GM12878 (cell line): Measurements from ENCODE around the gene SRI. TPM values are rescaled to one million over a fixed set of nuclear protein-coding genes. Genes with fewer than 3 reads are reported as not detected.

Experiments used
- CBX3 ChIP-seq: fragments of 200-600 bp; sonication (generic); IDR thresholded peaks from 2 replicates; pipeline ENCODE4 v1.6.1; 2016; ENCODE audit warnings: low read depth, borderline replicate concordance
- FOXK2 ChIP-seq: fragments of 450-650 bp; IDR thresholded peaks from 2 replicates; pipeline ENCODE4 v1.6.1; 2017; ENCODE audit warnings: mild to moderate bottlenecking, moderate library complexity
- GABPA ChIP-seq: IDR thresholded peaks from 2 replicates; pipeline ENCODE4 v1.6.1; 2014; ENCODE audit warnings: antibody characterized with exemption, low read depth, mild to moderate bottlenecking, inconsistent platforms
- GATAD2B ChIP-seq: fragments of 450-650 bp; conservative IDR thresholded peaks from 2 replicates; pipeline ENCODE4 v1.6.1; 2017; ENCODE audit warnings: low read depth, mild to moderate bottlenecking, moderate library complexity
- IKZF2 ChIP-seq, 2 experiments: fragments of 450-650 bp; IDR thresholded peaks; 2 replicates each; pipeline ENCODE4 v1.6.1; 2017; ENCODE audit warnings: mild to moderate bottlenecking in 2 of 2, moderate library complexity in 2 of 2
- KLF5 ChIP-seq: fragments of 450-650 bp; IDR thresholded peaks from 2 replicates; pipeline ENCODE4 v1.6.1; 2014; ENCODE audit warnings: mild to moderate bottlenecking; ENCODE audit not compliant: partially characterized antibody
- MTA3 ChIP-seq: IDR thresholded peaks from 2 replicates; pipeline ENCODE4 v1.6.1; 2012; ENCODE audit warnings: low read length, inconsistent platforms, borderline replicate concordance
- RFX5 ChIP-seq: IDR thresholded peaks from 2 replicates; pipeline ENCODE4 v1.6.1; 2011; ENCODE audit warnings: low read depth, low read length, improper control_type of control experiment
- SMARCA5 ChIP-seq: fragments of 450-650 bp; IDR thresholded peaks from 2 replicates; pipeline ENCODE4 v1.6.1; 2017; ENCODE audit warnings: mild to moderate bottlenecking
- SMC3 ChIP-seq: IDR thresholded peaks from 2 replicates; pipeline ENCODE4 v1.6.1; 2011; ENCODE audit warnings: low read length, improper control_type of control experiment, borderline replicate concordance
- SREBF2 ChIP-seq: IDR thresholded peaks from 2 replicates; pipeline ENCODE4 v1.6.1; 2012; ENCODE audit warnings: mild to moderate bottlenecking, low read length
- ZNF207 ChIP-seq: fragments of 450-650 bp; IDR thresholded peaks from 2 replicates; pipeline ENCODE4 v1.6.1; 2014; ENCODE audit warnings: antibody characterized with exemption, mild to moderate bottlenecking, borderline replicate concordance
- ZNF384 ChIP-seq: IDR thresholded peaks from 2 replicates; pipeline ENCODE4 v1.6.1; 2012; ENCODE audit warnings: low read depth, mild to moderate bottlenecking, low read length, improper control_type of control experiment, borderline replicate concordance
- ZZZ3 ChIP-seq: IDR thresholded peaks from 2 replicates; pipeline ENCODE4 v1.6.1; 2011; ENCODE audit warnings: low read depth; ENCODE audit not compliant: control insufficient read depth, insufficient read length
- polyA plus RNA-seq, 11 experiments: library from polyadenylated mRNA; depleted of rRNA in 4 of 11; unstranded in 6 of 11; stranded (reverse) in 5 of 11; fragments of >200 nt; fragmentation: Nextera tagmentation in 4 of 11; fragmentation: Illumina TruSeq in 1 of 11; extraction: Ambion mirVana in 4 of 11; extraction: Trizol in 1 of 11; gene quantifications; 1 replicate in 1 of 11; 2 replicates in 10 of 11; pipeline versions ENCODE4 v1.2.1 to v1.2.3, GENCODE V29; 2011 to 2016; ENCODE audit warnings: inconsistent platforms in 2 of 11, missing spikeins in 2 of 11, low read depth in 1 of 11
- total RNA-seq, 4 experiments: library from RNA; depleted of rRNA in 3 of 4; stranded (reverse); fragments of >200 nt in 3 of 4; fragmentation: Illumina TruSeq in 1 of 4; extraction: Trizol in 1 of 4; gene quantifications; 2 replicates each; pipeline versions ENCODE4 v1.2.1 to v1.2.3, GENCODE V29; 2013 to 2021
- TF ChIP-seq, protein P1 (sequence below): IDR thresholded peaks from 2 replicates; pipeline ENCODE4 v1.6.1; 2011; ENCODE audit warnings: low read depth, mild to moderate bottlenecking, low read length, moderate library complexity, borderline replicate concordance; ENCODE audit errors: extremely low read depth
- TF ChIP-seq, protein P2 (sequence below): fragments of 450-650 bp; IDR thresholded peaks from 2 replicates; pipeline ENCODE4 v1.6.1; 2016; ENCODE audit warnings: mild to moderate bottlenecking
- TF ChIP-seq, protein P3 (sequence below): IDR thresholded peaks from 2 replicates; pipeline ENCODE4 v1.6.1; 2012; ENCODE audit warnings: mild to moderate bottlenecking, low read depth, low read length
- TF ChIP-seq, protein P4 (sequence below): IDR thresholded peaks from 2 replicates; pipeline ENCODE4 v1.6.1; 2012; ENCODE audit warnings: low read depth, low read length, improper control_type of control experiment
- TF ChIP-seq, protein P5 (sequence below): IDR thresholded peaks from 2 replicates; pipeline ENCODE4 v1.6.1; 2011; ENCODE audit warnings: borderline replicate concordance, low read depth, mild to moderate bottlenecking, moderate library complexity, low read length; ENCODE audit not compliant: insufficient read depth, poor library complexity, severe bottlenecking

The SRI gene
- total and polyA plus RNA-seq, 10 of the 15 experiments (the other 5 are each of a cell fraction or from before 2014, with no cell fraction given), result 94.7 to 588 (median 242) TPM

DNA sequence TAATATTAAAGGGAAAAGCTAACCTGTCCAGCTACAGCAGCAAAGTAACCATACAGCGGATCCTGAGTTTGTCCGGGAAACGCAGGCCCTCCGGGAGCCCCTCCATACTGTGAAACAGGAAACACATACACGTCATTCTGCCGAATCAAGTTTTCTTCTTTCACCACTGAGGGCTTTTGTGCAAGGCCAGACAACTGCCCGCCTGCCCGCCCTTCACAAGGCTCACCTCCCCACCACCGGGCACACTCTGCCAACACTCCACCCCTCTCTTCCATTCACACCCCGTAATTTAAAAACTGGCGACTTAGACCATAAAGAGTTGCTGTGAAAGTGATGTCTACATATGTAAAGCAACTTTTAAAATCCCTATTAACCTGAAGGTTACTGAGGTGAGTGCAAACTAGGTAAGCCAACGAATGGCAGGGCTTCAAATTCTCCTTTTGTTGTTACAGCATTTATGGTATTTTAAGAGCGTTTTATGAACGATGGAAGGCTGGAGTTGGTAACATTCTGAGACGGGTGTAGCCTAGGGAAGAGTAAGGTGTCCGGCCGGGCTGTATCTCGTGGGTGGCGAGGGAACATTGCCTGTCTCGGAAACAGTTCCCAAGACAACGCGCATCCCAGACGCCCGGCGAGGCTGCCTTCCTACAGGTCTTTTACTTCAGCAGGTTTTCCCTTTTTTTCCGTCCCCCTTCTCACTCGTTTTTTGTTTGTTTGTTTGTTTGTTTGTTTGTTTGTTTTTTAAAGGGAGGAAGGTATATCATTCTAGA lies 817 bp downstream of the SRI start (continued):
- TF ChIP-seq, protein P1, sequence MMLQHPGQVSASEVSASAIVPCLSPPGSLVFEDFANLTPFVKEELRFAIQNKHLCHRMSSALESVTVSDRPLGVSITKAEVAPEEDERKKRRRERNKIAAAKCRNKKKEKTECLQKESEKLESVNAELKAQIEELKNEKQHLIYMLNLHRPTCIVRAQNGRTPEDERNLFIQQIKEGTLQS, result no peak
- TF ChIP-seq FOXK2 (no peak), SREBF2 (no peak), ZZZ3 (no peak), CBX3 (no peak), GATAD2B (no peak), RFX5 (no peak), MTA3 (0 out of 2 replicates have a peak, but pooled peaks have one; percentile 3), GABPA (no peak), KLF5 (no peak), SMC3 (no peak), SMARCA5 (no peak), ZNF207 (0 out of 2 replicates have a peak, but pooled peaks have one; percentile 28), ZNF384 (no peak), IKZF2 (IDR thresholded peaks at IDR 0.05) (peak; percentile 36 to 50)
- TF ChIP-seq, protein P2, sequence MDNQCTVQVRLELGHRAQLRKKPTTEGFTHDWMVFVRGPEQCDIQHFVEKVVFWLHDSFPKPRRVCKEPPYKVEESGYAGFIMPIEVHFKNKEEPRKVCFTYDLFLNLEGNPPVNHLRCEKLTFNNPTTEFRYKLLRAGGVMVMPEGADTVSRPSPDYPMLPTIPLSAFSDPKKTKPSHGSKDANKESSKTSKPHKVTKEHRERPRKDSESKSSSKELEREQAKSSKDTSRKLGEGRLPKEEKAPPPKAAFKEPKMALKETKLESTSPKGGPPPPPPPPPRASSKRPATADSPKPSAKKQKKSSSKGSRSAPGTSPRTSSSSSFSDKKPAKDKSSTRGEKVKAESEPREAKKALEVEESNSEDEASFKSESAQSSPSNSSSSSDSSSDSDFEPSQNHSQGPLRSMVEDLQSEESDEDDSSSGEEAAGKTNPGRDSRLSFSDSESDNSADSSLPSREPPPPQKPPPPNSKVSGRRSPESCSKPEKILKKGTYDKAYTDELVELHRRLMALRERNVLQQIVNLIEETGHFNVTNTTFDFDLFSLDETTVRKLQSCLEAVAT, result peak; percentile 97
- TF ChIP-seq, protein P3, sequence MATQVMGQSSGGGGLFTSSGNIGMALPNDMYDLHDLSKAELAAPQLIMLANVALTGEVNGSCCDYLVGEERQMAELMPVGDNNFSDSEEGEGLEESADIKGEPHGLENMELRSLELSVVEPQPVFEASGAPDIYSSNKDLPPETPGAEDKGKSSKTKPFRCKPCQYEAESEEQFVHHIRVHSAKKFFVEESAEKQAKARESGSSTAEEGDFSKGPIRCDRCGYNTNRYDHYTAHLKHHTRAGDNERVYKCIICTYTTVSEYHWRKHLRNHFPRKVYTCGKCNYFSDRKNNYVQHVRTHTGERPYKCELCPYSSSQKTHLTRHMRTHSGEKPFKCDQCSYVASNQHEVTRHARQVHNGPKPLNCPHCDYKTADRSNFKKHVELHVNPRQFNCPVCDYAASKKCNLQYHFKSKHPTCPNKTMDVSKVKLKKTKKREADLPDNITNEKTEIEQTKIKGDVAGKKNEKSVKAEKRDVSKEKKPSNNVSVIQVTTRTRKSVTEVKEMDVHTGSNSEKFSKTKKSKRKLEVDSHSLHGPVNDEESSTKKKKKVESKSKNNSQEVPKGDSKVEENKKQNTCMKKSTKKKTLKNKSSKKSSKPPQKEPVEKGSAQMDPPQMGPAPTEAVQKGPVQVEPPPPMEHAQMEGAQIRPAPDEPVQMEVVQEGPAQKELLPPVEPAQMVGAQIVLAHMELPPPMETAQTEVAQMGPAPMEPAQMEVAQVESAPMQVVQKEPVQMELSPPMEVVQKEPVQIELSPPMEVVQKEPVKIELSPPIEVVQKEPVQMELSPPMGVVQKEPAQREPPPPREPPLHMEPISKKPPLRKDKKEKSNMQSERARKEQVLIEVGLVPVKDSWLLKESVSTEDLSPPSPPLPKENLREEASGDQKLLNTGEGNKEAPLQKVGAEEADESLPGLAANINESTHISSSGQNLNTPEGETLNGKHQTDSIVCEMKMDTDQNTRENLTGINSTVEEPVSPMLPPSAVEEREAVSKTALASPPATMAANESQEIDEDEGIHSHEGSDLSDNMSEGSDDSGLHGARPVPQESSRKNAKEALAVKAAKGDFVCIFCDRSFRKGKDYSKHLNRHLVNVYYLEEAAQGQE, result 0 out of 2 replicates have a peak, but pooled peaks have one; percentile 39
- TF ChIP-seq, protein P4, sequence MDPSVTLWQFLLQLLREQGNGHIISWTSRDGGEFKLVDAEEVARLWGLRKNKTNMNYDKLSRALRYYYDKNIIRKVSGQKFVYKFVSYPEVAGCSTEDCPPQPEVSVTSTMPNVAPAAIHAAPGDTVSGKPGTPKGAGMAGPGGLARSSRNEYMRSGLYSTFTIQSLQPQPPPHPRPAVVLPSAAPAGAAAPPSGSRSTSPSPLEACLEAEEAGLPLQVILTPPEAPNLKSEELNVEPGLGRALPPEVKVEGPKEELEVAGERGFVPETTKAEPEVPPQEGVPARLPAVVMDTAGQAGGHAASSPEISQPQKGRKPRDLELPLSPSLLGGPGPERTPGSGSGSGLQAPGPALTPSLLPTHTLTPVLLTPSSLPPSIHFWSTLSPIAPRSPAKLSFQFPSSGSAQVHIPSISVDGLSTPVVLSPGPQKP, result no peak
- TF ChIP-seq, protein P5, sequence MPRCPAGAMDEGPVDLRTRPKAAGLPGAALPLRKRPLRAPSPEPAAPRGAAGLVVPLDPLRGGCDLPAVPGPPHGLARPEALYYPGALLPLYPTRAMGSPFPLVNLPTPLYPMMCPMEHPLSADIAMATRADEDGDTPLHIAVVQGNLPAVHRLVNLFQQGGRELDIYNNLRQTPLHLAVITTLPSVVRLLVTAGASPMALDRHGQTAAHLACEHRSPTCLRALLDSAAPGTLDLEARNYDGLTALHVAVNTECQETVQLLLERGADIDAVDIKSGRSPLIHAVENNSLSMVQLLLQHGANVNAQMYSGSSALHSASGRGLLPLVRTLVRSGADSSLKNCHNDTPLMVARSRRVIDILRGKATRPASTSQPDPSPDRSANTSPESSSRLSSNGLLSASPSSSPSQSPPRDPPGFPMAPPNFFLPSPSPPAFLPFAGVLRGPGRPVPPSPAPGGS, result no peak
